Hematopoietic multipotent progenitor cell (in vitro differentiated cells): ENCODE data around the gene DDX6. TPM values are rescaled to one million over a fixed set of nuclear protein-coding genes. Genes with fewer than 3 reads are reported as not detected.
"Not testable (repeated sequence)": the region's sequence is repeated elsewhere in the genome, so short reads cannot be mapped to it uniquely, and the experiment has no call there.

Experiments
- DNase-seq, 3 donors: peaks; one replicate each; pipeline ENCODE4 v3.0.0-alpha.2; 2011 to 2015; ENCODE audit warnings: low read depth in 2 of 3, low spot score in 2 of 3
- total RNA-seq: library from RNA; depleted of rRNA; stranded (reverse); fragments of >200 nt; gene quantifications from one replicate; pipeline ENCODE4 v1.2.3, GENCODE V29; 2012

The DDX6 gene
- total RNA-seq, 1 donor: 69.7 TPM

DNA sequence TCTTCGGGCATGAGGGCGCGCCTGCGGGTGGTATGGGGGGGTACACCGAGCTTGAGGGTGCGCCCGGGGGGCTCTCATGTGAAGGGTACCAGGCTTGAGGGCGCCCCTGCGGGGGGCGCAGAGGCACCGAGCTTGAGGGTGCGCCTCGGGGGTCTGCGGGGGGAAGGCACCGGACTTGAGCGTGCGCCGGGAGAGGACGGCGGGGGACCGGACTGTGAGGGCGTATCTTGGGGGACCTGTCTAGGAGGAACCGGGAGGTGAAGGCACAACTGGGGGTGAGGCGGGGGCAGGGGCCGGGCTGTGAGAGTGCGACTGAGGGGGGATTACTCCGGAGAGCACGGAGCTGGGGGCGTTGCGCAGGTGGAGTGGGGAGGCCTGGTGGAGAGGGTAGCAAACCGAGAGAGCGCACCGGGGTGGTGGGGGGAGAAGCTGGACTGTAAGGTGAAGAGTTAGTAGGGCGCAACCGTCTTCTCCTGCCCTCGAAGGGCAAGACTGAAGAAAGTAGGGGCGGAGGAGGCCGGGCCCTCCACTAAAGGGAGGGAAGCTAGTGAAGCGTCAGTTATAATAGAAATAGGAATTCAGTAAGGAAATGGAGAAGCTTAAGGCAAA, 1.1 kb upstream of the DDX6 start:
- peak; percentile 15 to 27 (median 23) for DNase-seq

DNA sequence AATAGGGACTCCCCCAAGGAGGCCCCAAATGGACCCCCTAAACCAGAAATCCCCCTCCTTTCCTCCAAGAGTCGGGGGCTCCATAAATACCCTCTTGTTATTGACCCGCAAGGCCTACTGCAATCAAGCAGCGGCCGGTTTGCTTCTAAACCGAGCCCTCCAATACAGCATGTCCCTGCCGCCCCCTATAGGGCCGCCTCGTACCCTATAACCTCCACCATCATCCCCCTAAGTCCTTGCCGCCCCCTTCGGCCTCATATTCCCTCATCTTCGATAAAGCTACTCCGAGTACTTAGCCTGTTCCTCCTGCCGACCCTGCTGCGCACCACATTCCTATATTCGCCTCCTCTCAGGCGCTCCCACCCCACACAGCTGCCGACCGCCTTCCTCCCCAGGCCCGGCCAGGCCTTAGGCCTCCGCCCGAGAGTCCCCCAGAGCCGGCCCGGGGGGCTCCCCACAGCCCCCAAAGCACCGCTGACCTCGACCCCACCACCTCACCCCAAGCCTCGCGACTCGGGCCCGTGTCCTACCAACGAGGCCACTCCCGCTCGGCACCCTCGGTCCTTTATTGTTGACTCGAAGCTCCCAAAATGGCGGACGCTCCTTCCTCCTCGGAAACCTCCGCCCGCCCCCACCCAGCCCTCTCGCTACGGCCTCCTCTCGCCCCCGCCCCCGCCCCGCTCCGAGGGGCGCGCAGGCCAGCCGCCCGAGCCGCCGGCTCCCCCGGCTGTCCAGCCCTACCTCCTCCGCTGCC, 430 bp downstream of the DDX6 start:
- DNase-seq: peak; percentile 50 to 75 (median 68)

DNA sequence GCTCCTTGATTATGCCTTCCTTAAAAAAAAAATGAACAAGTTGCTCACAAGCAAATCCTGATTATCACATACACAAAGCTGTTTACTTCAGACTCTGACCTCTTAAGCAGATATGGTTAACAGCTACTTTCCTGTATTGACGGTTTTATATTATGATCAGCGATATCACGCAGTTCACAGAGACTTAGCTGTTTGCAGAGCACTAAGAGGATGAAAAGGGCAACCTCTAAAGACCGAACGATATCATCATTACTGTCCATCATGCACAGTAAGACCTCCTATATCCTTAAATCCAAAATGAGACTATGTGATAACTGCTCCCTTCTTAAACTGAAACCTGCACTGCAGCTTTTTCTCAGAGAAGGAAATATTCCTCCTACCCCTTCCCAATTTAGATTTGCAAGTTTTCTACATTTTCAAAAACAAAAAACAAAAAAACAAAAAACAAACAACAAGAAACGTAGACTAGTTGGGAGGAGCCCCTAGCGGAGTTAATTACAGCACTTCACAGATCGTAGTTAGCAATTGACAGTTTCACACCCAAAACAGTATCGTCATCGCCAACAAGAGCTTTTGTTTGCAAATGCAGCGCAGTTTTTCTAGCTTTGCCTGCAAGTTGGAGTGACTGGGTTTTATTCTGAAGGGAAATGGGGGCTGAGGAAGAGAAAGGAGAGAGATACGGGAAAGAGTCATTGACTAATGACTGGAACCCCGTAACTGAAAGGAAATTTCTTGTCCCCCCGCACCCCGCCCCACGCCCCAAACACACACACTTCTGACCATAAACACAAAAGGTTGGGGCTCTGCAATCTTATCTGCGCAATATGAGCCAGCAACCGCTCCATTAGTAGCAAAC, 1.2 kb downstream of the DDX6 start:
- DNase-seq: peak; percentile 23 to 40 (median 26)

DNA sequence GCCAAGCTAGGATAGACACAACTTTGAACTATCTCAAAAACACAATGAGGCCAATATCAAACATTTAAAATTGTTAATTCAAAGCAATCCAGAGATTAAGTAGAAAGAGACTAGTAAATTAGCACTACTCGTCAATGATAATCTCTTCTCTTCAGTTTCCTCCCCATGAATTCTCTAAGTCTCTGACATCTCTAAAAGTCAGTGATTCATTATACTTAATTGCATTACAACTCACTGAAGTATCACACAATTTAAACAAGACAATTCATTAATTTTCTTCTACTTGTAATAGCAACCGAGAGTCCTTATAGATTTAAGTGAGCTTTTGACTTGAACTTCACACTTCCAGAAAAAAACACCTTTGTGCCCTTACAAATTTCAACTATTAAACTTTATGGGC, 4.3 kb downstream of the DDX6 start:
- no peak for DNase-seq

DNA sequence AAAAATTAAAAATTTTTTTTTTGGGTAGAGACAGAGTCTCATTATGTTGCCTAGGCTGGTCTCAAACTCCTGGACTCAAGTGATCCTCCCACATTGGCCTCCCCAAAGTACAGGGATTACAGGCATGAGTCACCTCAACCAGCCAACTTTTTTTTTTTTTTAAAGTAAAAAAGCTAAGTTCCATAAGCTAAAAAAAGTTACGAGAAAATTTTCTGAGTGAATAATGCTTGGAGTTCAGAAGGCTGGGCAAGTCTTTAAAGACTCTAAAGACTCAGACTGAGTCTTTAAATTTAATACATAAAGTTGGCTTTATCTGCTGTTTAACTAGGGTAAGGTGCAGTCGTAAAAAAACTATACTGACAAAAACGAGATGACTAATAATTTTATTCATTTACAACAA, 5.6 kb downstream of the DDX6 start:
- peak in 1 of 3 donors; percentile 4 for DNase-seq

DNA sequence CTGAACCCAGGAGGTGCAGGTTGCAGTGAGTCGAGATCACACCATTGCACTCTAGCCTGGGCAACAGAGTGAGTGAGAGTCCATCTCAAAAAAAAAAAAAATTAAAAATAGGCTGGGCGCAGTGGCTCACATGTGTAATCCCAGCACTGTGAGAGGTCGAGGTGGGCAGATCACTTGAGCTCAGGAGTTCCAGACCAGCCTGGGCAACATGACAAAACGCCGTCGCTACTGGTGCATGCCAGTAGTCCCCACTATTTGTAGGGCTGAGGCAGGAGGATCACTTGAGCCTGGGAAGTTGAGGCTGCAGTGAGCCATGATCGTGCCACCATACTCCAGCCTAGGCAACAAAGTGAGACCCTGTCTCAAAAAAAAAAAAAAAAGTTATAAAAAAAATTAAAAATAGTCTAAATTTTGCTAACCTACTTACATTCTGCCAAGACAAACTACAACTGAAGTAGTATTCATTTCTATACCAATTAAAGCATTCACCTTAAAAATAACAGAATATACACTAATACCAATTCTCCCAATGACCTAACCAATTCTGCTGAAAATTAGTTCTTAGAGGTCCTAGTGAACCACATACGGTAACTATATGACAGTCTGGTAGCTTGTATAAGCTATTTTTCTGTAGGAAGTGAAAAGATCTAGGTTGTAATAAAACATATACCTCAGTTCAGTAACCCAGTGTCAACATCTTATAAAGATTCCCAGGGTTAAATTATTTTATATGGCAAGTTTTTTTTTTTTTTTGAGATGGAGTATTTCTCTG, 7.1 kb downstream of the DDX6 start:
- DNase-seq: no peak

DNA sequence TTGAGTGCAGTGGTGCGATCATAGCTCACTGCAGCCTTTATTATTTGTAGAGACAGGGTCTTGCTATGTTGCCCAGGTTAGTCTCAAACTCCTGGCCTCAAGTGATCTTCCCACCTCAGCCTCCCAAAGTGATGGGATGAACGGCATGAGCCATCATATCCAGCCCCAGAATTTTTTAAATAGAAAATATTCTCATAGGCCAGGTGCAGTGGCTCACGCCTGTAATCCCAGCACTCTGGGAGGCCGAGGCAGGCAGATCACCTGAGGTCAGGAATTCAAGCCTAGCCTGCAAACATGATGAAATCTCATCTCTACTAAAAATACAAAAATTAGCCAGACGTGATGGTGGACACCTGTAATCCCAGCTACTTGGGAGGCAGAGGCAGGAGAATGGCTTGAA, 7.6 kb downstream of the DDX6 start:
- not testable (repeated sequence) for DNase-seq

DNA sequence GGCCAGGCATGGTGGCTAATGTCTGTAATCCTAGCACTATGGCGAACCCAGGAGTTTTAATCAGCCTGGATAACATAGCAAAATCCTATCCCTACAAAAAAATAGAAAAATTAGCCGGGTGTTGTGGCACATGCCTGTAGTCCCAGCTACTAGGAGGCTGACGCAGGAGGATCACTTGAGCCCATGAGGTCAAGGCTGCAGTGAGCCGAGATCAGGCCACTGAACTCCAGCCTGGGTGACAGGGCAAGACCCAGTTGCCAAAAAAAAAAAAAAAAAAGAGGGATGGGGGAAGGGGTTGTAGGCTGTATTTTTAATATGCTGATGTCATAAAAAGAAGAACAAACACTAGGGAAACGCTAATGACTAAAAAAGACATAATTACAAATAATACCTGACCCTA, 12.1 kb downstream of the DDX6 start:
- DNase-seq: no peak

DNA sequence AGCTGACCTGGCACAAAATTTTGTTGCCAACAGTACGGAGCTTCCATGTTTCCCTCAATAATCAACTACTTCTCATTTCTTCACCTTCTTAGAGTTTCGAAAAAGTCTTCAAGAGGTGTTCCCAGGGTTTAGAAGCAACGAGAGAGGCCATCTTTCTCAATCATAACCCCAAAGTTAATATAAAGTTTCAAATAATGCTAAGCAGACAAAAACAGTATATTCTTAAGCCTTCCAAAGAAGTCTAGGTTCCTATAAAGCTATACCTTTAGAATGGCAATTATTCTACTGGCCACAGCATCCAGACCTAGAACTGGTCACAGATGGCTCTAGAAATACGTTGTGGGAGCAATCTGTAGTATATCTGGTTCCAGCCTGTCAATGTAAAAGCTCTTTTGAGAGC, 16.9 kb downstream of the DDX6 start:
- no peak for DNase-seq

DNA sequence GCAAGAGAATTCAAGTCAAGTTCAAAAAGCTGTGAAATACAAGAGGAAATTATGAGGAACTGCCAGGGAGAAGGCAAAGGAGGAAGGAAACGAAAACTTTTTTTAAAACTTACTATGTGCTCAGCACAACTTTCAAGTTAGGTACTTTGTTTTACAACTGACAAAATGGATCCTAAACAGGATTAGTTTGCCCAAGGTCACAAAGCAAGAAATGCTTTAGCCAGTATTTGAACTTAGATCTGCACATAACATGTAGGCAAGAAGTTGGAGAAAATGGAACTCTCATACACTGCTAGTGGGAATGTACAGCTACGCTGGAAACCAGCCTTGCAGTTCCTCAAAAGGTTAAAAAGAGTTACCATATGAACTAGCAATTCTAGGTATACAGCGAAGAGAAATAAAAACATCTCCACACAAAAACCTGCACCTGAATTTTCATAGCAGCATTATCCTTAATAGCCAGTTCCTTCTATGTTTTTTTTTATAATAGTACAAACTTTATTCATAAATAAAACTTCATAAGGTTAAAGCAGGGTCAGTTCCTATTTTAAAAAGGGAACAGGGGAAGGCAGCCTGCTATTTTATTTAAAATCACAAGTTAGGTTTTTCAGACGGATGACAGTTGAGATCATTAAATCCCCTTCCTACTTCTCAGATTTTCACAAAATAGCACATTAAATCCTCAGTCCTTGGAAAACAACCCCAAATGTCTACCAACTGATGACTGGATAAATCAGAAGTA, 19.2 kb downstream of the DDX6 start:
- peak in 1 of 3 donors; percentile 26 for DNase-seq

DNA sequence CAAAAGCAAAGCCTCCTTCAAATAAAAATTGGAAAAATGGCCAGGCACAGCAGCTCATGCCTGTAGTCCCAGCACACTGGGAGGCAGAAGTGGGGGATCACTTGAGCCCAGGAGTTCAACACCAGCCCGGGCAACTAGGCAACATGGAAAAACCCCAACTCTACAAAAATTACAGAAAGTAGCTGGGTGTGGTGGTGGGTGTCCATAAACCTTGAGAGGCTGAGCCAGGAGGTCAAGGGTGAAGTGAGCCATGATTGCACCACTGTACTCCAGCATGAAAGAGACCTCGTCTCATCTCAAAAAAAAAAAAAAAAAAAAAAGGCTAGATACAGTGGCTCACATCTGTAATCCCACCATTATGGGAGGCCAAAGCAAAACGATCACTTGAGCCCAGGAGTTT, 22.3 kb downstream of the DDX6 start:
- no peak for DNase-seq

DNA sequence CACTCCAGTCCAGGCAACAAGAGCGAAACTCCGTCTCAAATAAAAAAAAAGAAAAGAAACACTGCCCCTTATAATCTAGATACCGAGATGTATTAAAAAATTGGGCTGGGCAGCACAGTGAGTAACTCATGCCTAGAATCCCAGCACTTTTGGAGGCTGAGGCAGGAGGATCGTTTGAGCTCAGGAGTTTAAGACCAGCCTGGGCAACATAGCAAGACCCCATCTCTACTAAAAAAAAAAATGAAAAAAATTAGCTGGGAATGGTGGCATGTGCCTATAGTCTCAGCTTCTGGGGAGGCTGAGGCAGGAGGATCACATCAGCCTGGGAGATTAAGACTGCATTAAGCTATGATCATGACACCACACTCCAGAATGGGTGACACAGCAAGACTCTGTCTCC, 24.9 kb downstream of the DDX6 start:
- DNase-seq: no peak

DNA sequence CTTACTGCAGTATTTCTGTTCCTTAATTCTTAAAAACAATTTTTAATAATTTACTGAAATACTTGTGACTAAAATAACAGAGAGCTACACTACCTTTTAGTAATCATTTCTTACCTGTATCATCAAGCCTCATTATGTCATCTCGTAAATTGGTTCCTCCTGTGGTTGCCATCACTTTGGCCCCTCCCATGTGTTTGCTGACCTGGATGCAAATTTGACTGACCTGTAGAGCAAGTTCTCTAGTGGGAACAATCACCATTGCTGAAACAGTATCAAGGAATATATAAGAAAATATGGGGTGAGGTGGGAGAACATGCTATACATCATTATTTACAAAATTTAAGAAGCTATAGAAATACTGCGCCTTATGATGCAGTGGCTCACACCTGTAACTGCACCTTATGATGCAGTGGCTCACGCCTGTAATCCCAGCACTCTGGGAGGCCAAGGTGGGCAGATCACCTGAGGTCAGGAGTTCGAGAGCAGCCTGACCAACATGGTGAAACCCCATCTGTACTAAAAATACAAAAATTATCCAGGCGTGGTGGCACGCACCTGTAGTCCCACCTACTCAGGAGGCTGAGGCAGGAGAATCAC, 25.8 kb downstream of the DDX6 start:
- DNase-seq: not testable (repeated sequence)

DNA sequence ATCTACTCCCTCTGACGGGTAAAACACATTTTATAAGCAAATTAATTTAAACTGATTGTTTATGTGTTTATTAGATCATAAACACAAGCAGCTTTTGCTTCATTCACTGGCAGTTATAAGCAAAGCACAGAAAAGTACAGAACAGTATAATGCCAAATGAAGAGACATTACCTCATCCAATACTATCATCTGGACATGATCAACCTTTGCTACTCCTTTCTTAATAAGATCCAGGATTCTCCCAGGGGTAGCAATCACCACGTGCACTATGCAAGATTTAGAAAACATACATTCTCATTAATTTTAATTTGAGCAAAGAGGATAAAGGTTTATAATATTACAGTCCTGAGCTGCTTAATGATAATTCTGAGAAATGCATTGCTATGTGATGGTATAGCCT, 27.9 kb downstream of the DDX6 start:
- DNase-seq: no peak

DNA sequence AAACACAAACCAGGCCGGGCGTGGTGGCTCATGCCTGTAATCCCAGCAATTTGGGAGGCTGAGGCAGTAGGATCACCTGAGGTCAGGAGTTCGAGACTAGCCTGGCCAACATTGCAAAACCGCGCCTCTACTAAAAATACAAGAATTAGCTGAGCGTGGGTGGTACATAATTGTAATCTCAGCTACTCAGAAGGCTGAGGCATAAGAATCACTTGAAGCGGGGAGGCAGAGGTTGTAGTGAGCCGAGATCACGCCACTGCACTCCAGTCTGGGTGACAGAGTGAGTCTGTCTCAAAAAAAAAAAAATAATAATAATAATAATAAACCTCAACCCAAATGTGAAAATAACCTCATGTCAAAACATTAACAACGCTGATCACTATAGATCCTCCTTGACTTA, 29.0 kb downstream of the DDX6 start:
- DNase-seq: not testable (repeated sequence)

DNA sequence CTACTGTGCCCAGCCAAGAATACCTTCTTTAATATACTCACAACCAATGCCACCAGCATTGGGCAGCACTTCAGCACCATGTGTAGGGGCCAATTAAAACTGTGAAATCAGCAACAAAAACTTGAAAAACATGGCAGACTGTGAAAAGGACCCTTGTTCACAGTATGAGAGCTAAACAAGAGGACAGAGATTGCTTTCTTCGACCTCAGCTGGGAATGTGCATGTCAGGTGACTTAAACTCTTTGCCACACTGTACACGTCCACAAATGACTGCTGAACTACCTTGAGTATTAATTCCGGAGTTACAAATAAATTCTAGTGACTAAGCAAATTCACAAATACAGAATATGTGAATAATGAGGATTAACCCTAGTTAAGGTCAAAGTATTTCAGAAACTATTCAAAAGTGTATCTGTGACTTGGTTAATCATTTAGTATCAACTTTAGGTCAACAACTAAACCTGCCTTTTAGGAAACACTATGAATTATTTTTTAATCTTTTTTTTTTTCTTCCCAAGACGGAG, 33.0 kb downstream of the DDX6 start:
- no peak for DNase-seq

DNA sequence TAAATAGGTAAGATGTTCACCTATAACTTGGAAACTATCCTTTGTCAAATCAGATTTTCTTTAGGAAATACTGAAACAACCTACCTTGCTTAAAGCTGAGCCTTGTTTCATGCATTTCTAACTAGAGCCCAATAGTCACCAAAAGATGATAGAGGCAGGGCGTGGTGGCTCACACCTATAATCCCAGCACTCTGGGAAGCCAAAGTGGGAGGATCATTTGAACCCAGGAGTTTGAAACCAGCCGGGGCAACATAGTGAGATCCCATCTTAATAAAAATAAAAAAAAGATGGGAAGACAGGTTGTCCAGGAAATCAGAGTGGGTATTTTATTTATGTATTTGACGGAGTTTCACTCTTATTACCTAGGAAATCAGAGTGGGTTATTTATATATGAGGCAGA, 38.3 kb downstream of the DDX6 start:
- no peak for DNase-seq

DNA sequence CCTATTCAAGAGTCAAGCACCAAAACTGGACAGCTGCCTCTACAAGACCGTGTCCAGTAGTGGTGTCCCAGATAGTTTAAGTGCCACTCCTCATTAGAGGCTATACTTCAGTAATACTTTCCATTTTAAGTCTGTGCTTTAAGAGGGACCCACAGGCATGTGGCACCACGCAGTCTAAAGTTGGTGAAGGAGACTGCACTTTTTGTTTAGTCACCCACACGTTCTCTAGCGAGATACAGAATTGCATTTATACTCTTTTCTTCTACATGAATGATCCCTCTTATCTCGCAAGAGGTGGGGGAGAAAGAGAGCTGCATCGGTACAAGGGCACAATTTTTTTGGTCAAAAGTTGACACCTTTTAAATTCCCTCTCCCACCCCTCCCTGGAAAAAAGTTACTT, 41.5 kb downstream of the DDX6 start:
- DNase-seq: no peak

DNA sequence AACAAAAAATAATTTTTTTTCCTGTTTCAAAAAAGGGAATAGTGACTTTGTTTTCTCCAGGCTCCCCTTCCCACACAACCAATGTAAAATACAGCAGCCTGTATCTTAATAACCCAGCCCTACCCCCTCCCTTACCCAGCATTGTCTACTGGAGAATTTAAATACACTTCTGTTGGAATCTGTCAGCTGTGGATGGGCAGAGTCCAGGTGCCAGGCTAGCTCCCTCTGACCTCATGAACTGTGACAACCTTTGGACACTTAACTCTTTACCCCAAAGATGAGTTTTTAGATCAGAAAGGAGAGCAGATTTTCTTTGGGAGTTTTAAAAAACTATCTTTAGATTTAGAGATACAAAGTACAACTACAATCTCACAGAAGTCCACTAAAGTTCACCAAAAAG, 42.9 kb downstream of the DDX6 start:
- DNase-seq: no peak
